Pancreas (tissue), 10 donors: ENCODE measurements around the gene GSTM3. TPM values are rescaled to one million over a fixed set of nuclear protein-coding genes. Genes with fewer than 3 reads are reported as not detected.
"Not testable (repeated sequence)": the region's sequence is repeated elsewhere in the genome, so short reads cannot be mapped to it uniquely, and the experiment has no call there.

ENCODE experiments used
- ATAC-seq, 4 donors: fragments of 200-7000 bp; cut with Tn5 transposase; one replicate each; pipeline versions ENCODE4 v1.8.0 to v1.9.1; 2020; ENCODE audit warnings: mild to moderate bottlenecking in 4 of 4, moderate library complexity in 4 of 4
- DNase-seq, 6 donors: peaks; one replicate each; pipeline ENCODE4 v3.0.0-alpha.2; 2020
- FAIRE-seq: peaks from 2 replicates; lab custom pipeline; 2012; peaks lifted over from hg19 to GRCh38; lab: Jason Lieb, UNC
- H3K27ac ChIP-seq, 4 donors: fragments of 200-600 bp; sonication (generic); 1 replicate in 3 of 4; 2 replicates in 1 of 4; pipeline versions ENCODE4 v1.5.0 to v1.8.0; 2020
- H3K27me3 ChIP-seq, 4 donors: fragments of 200-600 bp; one replicate each; pipeline ENCODE4 v1.8.0; 2021
- H3K36me3 ChIP-seq, 3 donors: fragments of 200-600 bp; sonication (generic) in 1 of 3; one replicate each; pipeline versions ENCODE4 v1.5.0 to v1.8.0; 2020 to 2021
- H3K4me1 ChIP-seq, 3 donors: fragments of 200-600 bp; one replicate each; pipeline ENCODE4 v1.8.0; 2021
- H3K4me3 ChIP-seq, 4 donors: fragments of 200-600 bp; sonication (generic) in 2 of 4; one replicate each; pipeline versions ENCODE4 v1.5.0 to v1.8.0; 2020 to 2021
- H3K9me3 ChIP-seq, 4 donors: fragments of 200-600 bp; one replicate each; pipeline ENCODE4 v1.8.0; 2021
- WGBS, 2 donors: extraction: QIAGEN DNeasy Blood & Tissue Kit; methylation state at CpG; one replicate each; pipeline ENCODE4 v1.1.7; 2013; 5-methylcytosine and 5-hydroxymethylcytosine counted together
- intact Hi-C, 3 donors: fragments of 100-400 bp; cut with DNase I; formaldehyde crosslinking; loops; one replicate each; pipeline versions ENCODE4 v1.11.1 to v1.14.2; 2022
- polyA plus RNA-seq, 2 donors: library from polyadenylated mRNA; stranded (reverse); fragments of 200-250 nt; gene quantifications; one replicate each; pipeline ENCODE4 v1.2.3, GENCODE V29; 2013
- total RNA-seq, 6 donors: library from RNA; stranded (reverse); fragmentation: NEBNext Ultra II Directional in 4 of 6; extraction: Animal tissue kit (Norgen Biotek cat#: 25700) in 4 of 6; gene quantifications; one replicate each; pipeline versions ENCODE4 v1.2.1 to v1.2.4, GENCODE V29; 2021 to 2023
- TF ChIP-seq, protein P1 (sequence below), 4 donors: fragments of 200-600 bp; sonication (generic) in 3 of 4; IDR thresholded peaks; one replicate each; pipeline versions ENCODE4 v1.5.0 to v1.8.0; 2021; ENCODE audit warnings: antibody characterized with exemption in 4 of 4
- donor health status: healthy with polysubstance abuse.
- donor health status: DM: no; HTN: no; CAD: no; lungs with moderate emphysema.
- donor health status: DM: no; HTN: no; CAD: no.
- donor health status: control.
- donor health status: control.
- donor health status: Bipolar disorder and iron deficiency.
- donor health status: DM: yes; HTN: yes; CAD: no.
- donor health status: DM: no; HTN: no; CAD: no.
- donor health status: DM: no; HTN: no; CAD: no.
- donor health status: DM: yes; HTN: yes; CAD: no.

The GSTM3 gene
- total and polyA plus RNA-seq, 8 donors: 13.9 to 58.1 (median 24.7) TPM

DNA sequence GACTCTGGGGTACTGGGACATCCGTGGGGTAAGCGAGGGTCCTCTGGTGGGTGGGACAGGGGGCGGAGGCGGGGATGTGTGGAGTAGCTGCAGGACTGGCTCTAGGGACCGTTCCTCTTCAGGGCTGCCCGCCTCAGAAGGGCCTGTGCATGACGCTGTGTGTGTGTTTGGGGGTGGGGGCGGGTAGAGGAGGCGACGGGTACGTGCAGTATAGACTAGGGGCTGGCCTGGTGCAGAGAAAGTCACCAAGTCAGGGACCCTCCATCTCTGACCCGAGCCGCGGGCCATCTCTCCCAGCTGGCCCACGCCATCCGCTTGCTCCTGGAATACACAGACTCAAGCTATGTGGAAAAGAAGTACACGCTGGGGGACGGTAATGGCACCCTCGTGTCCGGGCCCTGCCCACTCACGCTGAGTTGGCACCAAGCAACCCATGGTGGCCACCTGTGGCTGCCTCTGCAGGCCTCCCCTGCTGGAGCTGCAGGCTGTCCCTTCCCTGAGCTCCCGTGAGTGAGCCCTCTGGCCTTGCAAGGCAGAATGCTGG lies 28.4 kb downstream of the GSTM3 start:
- no peak for FAIRE-seq
- peak in 1 of 4 donors; percentile 39 for ATAC-seq
- peak overlapping the region in 1 of 4 donors; percentile 7 for H3K4me3 ChIP-seq
- H3K27ac ChIP-seq: no peak overlapping the region
- H3K36me3 ChIP-seq: no peaks in the 10 kb centered on the region
- H3K4me1 ChIP-seq: no peaks in the 10 kb centered on the region
- no peaks in the 10 kb centered on the region for H3K9me3 ChIP-seq
- TF ChIP-seq, protein P1, sequence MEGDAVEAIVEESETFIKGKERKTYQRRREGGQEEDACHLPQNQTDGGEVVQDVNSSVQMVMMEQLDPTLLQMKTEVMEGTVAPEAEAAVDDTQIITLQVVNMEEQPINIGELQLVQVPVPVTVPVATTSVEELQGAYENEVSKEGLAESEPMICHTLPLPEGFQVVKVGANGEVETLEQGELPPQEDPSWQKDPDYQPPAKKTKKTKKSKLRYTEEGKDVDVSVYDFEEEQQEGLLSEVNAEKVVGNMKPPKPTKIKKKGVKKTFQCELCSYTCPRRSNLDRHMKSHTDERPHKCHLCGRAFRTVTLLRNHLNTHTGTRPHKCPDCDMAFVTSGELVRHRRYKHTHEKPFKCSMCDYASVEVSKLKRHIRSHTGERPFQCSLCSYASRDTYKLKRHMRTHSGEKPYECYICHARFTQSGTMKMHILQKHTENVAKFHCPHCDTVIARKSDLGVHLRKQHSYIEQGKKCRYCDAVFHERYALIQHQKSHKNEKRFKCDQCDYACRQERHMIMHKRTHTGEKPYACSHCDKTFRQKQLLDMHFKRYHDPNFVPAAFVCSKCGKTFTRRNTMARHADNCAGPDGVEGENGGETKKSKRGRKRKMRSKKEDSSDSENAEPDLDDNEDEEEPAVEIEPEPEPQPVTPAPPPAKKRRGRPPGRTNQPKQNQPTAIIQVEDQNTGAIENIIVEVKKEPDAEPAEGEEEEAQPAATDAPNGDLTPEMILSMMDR (IDR thresholded peaks at IDR 0.05): no peak
- no peak for DNase-seq
- no peaks in the 10 kb centered on the region for H3K27me3 ChIP-seq
- WGBS, 2 donors: 74 to 82% methylated on average over 21 to 22 of the region's 22 CpGs
- intact Hi-C loops: no loop called here

DNA sequence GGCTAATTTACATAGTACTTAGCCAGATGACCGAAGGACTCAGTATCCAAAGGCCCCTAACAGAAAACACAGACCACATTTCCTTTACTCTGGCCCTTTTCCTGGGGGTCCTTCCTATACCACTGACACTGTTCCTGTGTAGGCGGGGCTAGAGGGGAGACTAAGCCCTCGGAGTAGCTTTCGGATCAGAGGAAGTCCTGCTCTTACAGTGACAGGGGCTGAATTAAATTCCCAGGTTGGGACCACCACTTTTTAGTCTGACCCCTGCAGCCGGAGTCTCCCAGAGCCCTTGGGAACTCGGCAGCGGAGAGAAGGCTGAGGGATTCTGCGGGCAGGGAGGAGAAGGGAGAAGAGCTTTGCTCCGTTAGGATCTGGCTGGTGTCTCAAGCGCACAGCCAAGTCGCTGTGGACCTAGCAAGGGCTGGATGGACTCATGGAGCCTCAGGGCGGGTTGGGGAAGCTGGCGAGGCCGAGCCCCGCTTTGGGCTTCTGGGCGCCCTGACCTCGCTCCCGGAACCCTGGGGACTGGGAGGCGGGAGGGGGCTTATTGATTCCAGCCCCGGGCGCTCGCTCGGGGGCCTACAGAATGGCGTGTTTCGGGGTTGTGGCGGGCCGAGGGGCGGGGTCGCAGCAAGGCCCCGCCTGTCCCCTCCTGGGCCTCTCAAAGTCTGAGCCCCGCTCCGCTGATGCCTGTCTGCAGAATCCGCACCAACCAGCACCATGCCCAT lies 29.1 kb downstream of the GSTM3 start, which contains the start of gene GSTM5:
Gene GSTM5 (plus strand): TSS at position 659 of the 728 bp plus-strand sequence. CDS start 62 bp downstream, at position 721.
- H3K4me1 ChIP-seq, FAIRE-seq, H3K27ac ChIP-seq, H3K36me3 ChIP-seq, H3K27me3 ChIP-seq, intact Hi-C loops, H3K9me3 ChIP-seq: not testable (repeated sequence)
- peak within 1 kb of the TSS in 1 of 4 donors; percentile 7 for H3K4me3 ChIP-seq
- 58 to 62% methylated on average over 33 of the region's 33 CpGs for WGBS, 2 donors
- peak in 1 of 6 donors; percentile 51 for DNase-seq
- ATAC-seq: peak in 3 of 4 donors; percentile 23 to 67 (median 37)

DNA sequence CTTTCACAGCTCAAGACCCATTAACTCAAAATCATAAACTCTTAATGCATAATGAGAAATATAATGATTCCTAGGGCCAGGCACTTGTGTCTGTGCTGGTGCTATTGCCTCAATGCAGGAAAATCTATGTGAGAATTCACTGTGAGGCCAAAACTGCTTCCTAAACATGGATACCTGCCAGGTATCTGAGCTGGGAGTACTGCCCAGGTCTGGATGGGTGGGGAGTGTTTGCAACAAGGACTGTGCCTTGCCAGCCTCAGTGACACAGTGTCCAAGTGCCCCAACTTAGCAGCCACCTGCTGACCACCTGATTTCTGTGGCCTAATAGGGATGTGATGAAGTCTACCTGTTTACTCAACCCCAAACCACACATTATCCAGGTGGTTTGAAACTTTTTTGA lies 31.0 kb downstream of the GSTM3 start:
- ATAC-seq: peak in 2 of 4 donors; percentile 41 to 43
- DNase-seq: not testable (repeated sequence)

DNA sequence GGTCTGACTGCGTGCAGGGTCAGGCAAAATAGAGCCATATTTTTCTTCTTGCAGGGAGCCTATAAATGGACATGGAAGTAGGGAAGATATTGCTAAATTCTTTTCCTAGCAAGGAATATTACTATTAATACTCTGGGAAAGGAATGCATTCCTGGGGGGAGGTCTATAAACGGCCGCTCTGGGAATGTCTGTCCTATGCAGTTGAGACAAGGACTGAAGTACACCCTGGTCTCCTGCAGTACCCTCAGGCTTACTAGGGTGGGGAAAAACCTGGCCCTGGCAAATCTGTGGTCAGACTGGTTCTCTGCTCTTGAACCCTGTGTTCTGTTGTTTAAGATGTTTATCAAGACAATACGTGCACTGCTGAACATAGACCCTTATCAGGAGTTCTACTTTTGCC lies 31.9 kb downstream of the GSTM3 start:
- H3K36me3 ChIP-seq, ATAC-seq: not testable (repeated sequence)

More for the DNA sequence above, 31.0 kb downstream of the GSTM3 start:
- H3K9me3 ChIP-seq, H3K36me3 ChIP-seq, H3K4me1 ChIP-seq, H3K27ac ChIP-seq, FAIRE-seq, H3K27me3 ChIP-seq, H3K4me3 ChIP-seq, intact Hi-C loops: not testable (repeated sequence)

DNA sequence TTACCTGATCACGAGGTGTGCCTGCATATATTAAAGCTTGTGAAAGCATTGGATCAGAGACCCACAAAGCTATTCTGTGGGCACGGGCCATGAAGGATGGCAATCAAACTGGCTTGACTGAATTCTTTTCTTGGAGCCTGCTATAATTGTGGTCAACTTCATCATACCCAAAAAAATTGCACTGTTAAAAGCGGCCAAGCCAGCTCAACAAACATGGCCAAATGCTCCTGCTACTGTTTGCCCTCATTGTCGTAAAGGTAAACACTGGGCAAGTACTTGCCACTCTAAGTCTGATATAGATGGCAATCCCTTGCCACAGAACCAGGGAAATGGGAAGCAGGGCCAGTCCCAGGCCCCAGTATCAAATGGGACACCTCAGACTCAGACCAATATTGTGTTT lies 35.4 kb downstream of the GSTM3 start:
- Histone ChIP-seq H3K27ac (no peak overlapping the region), H3K36me3 (no peaks in the 10 kb centered on the region), H3K4me1 (no peaks in the 10 kb centered on the region), H3K4me3 (no peak overlapping the region), H3K9me3 (no peaks in the 10 kb centered on the region), H3K27me3 (no peaks in the 10 kb centered on the region)
- TF ChIP-seq, protein P1 (IDR thresholded peaks at IDR 0.05): no peak
- intact Hi-C loops: no loop called here
- 67 to 69% methylated on average over 4 of the region's 4 CpGs for WGBS, 2 donors
- ATAC-seq (no peak), DNase-seq (no peak), FAIRE-seq (no peak)

More for the DNA sequence above, 31.9 kb downstream of the GSTM3 start:
- H3K27me3 ChIP-seq, H3K27ac ChIP-seq, H3K9me3 ChIP-seq, H3K4me1 ChIP-seq, FAIRE-seq, DNase-seq, intact Hi-C loops, H3K4me3 ChIP-seq: not testable (repeated sequence)
- 79 to 98% methylated on average over 4 of the region's 4 CpGs for WGBS, 2 donors

DNA sequence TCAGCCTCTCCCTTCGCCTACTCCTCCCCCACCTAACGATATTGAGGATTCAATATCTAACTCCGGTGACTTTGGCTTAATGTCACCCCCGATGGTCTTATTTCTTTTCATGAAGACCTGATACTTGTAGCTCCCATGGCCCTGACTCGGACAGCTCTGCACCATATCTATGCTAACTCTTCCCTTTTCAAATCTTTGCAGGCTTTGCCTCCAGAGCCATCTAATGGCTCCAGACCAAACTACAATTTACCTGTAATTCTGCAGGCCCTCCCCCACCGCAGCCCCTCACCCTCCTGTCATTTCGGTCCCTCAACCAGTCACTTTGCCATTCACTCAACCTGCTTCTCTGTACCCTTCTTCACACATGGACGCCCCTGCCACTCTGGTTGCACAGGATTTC lies 36.7 kb downstream of the GSTM3 start:
- intact Hi-C loops: no loop called here
- no peaks in the 10 kb centered on the region for H3K9me3 ChIP-seq
- H3K27ac ChIP-seq: no peak overlapping the region
- ATAC-seq (peak in 1 of 4 donors; percentile 47), FAIRE-seq (no peak), DNase-seq (no peak)
- no peaks in the 10 kb centered on the region for H3K27me3 ChIP-seq
- WGBS, 2 donors: 74 to 76% methylated on average over 8 of the region's 8 CpGs
- no peaks in the 10 kb centered on the region for H3K36me3 ChIP-seq
- TF ChIP-seq, protein P1 (IDR thresholded peaks at IDR 0.05): no peak
- no peaks in the 10 kb centered on the region for H3K4me1 ChIP-seq
- H3K4me3 ChIP-seq: no peak overlapping the region

DNA sequence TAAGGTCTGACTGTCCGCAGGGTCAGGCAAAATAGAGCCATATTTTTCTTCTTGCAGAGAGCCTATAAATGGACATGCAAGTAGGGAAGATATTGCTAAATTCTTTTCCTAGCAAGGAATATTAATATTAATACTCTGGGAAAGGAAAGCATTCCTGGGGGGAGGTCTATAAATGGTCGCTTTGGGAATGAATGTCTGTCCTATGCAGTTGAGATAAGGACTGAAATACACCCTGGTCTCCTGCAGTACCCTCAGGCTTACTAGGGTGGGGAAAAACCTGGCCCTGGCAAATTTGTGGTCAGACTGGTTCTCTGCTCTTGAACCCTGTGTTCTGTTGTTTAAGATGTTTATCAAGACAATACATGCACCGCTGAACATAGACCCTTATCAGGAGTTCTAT lies 37.9 kb downstream of the GSTM3 start:
- H3K27me3 ChIP-seq, H3K9me3 ChIP-seq, H3K4me3 ChIP-seq, H3K27ac ChIP-seq, H3K36me3 ChIP-seq, H3K4me1 ChIP-seq, FAIRE-seq, ATAC-seq, DNase-seq, intact Hi-C loops: not testable (repeated sequence)
- 93 to 95% methylated on average over 3 of the region's 3 CpGs for WGBS, 2 donors

DNA sequence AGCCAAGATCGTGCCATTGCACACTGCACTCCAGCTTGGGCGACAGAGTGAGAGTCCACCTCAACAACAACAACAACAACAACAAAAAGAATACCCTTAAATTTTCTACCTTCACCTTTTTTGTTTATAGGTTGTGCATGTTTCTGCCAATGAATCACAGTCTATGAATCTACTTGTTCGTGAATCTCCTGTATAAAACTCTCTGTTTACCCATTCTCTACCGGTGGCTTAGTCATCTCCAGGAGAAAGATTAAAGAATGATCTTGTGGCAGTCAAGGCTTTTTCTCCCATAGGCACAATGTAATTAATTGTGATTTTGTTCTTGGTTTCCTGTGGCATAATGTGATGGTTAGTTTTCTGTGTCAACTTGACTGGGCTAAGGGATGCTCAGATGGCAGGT lies 43.0 kb downstream of the GSTM3 start:
- intact Hi-C loops, DNase-seq, ATAC-seq, H3K27ac ChIP-seq, H3K9me3 ChIP-seq, H3K4me1 ChIP-seq, H3K36me3 ChIP-seq, FAIRE-seq, H3K4me3 ChIP-seq, H3K27me3 ChIP-seq: not testable (repeated sequence)
- WGBS, 2 donors: 77 to 84% methylated on average over 4 of the region's 4 CpGs
